Heart right ventricle (tissue), 16 donors: ENCODE measurements around the gene ERI3. TPM values are rescaled to one million over a fixed set of nuclear protein-coding genes. Genes with fewer than 3 reads are reported as not detected.

Source experiments
- ATAC-seq, 8 donors: fragments of 200-7000 bp; cut with Tn5 transposase; one replicate each; pipeline ENCODE4 v1.9.1; 2020; ENCODE audit warnings: mild to moderate bottlenecking in 8 of 8, moderate library complexity in 8 of 8, moderate number of reproducible peaks in 1 of 8
- DNase-seq, 2 donors: peaks; one replicate each; pipeline ENCODE4 v3.0.0-alpha.2; 2020
- H3K27ac ChIP-seq, 10 donors: fragments of 200-600 bp; sonication (generic) in 2 of 10; one replicate each; pipeline versions ENCODE4 v1.5.0 to v1.8.0; 2020 to 2022; ENCODE audit warnings: mild to moderate bottlenecking in 3 of 10
- H3K27me3 ChIP-seq, 7 donors: fragments of 200-600 bp; one replicate each; pipeline ENCODE4 v1.8.0; 2021 to 2022; ENCODE audit warnings: mild to moderate bottlenecking in 2 of 7
- H3K36me3 ChIP-seq, 9 donors: fragments of 200-600 bp; sonication (generic) in 1 of 9; one replicate each; pipeline versions ENCODE4 v1.5.0 to v1.8.0; 2020 to 2022; ENCODE audit warnings: mild to moderate bottlenecking in 2 of 9
- H3K4me1 ChIP-seq, 9 donors: fragments of 200-600 bp; sonication (generic) in 1 of 9; one replicate each; pipeline versions ENCODE4 v1.5.0 to v1.8.0; 2020 to 2022; ENCODE audit warnings: mild to moderate bottlenecking in 4 of 9
- H3K4me3 ChIP-seq, 10 donors: fragments of 200-600 bp; sonication (generic) in 2 of 10; one replicate each; pipeline versions ENCODE4 v1.5.0 to v1.8.0; 2020 to 2022; ENCODE audit warnings: mild to moderate bottlenecking in 7 of 10, moderate library complexity in 2 of 10
- H3K9me3 ChIP-seq, 11 donors: fragments of 200-600 bp in 10 of 11; sonication (generic) in 2 of 11; one replicate each; pipeline versions ENCODE4 v1.5.0 to v1.8.0; 2013 to 2022; ENCODE audit warnings: mild to moderate bottlenecking in 2 of 11, control low read depth in 1 of 11, moderate library complexity in 1 of 11
- WGBS, 2 donors: extraction: QIAGEN DNeasy Blood & Tissue Kit; methylation state at CpG; one replicate each; pipeline ENCODE4 v1.1.7; 2013; ENCODE audit warnings: inconsistent platforms in 1 of 2; 5-methylcytosine and 5-hydroxymethylcytosine counted together
- intact Hi-C, 10 donors: fragments of 100-400 bp; cut with DNase I; formaldehyde crosslinking; loops; one replicate each; pipeline versions ENCODE4 v1.11.1 to v1.14.2; 2022
- polyA plus RNA-seq, 2 donors: library from polyadenylated mRNA; stranded (reverse); fragments of 200-250 nt; gene quantifications; one replicate each; pipeline ENCODE4 v1.2.3, GENCODE V29; 2013
- total RNA-seq, 10 donors: library from RNA; stranded (reverse); fragmentation: NEBNext Ultra II Directional in 3 of 10; extraction: Animal tissue kit (Norgen Biotek cat#: 25700) in 3 of 10; gene quantifications; one replicate each; pipeline versions ENCODE4 v1.2.1 to v1.2.4, GENCODE V29; 2021 to 2023
- TF ChIP-seq, protein P1 (sequence below), 9 donors: fragments of 200-600 bp; sonication (generic) in 2 of 9; IDR thresholded peaks; one replicate each; pipeline versions ENCODE4 v1.5.0 to v1.8.0; 2021 to 2022; ENCODE audit warnings: antibody characterized with exemption in 9 of 9, mild to moderate bottlenecking in 5 of 9, moderate library complexity in 1 of 9
- donor health status: Arrhythmogenic right ventricular cardiomyopathy.
- donor health status: ischemic (EF 13 %, LVEDD 7.1; RV severe dilation, severe dysfunction).
- donor health status: healthy with polysubstance abuse.
- donor health status: DM: no; HTN: yes; CAD: no.
- donor health status: DM: no; HTN: no; CAD: no.
- donor health status: ischemic (EF 25% LVEDD 6.9; RV normal size, moderate dysfunction).
- donor health status: ischemic (EF 25% LVEDD 5.7; RV mildly dilated, moderate dysfunction).
- donor health status: healthy.
- donor health status: DM: yes; HTN: yes; CAD: no.
- donor health status: Ischemic cardiomyopathy.
- donor health status: ischemic (EF 35%, LVEDD 5.7; RV mildly dilated, moderate dysfunction).
- donor health status: nonischemic (EF 11% LVEDD 7.7; RV severe dilation, severe dysfunction).
- donor health status: DM: yes; HTN: yes; CAD: no.
- donor health status: PGD.
- donor health status: ischemic (EF 29% LVEDD 5.4; RV normal size, mild dysfunction).
- donor health status: nonischemic (EF 23%, LVEDD 6.1; RV moderate dilation, normal function).

The ERI3 gene
- total and polyA plus RNA-seq, 12 donors: 28.1 to 68.4 (median 47.9) TPM

DNA sequence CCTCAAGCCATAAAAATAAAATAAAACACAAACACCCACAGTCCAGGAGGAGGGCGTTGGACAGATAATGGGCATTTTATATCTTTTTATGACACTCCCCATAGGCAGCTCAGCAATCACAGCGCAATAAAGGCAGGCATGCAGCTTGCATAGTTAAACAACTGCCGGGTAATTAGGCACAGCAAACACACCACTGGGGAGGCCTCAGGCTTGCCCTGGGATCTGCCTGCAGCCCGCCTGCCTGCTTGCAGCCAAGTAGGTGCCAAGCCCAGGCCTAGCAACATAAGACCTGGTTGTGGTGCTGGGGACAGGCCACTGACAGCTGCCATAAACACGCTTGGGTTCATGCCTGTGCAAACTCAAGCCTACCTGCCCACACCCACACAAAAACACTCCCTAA lies 87.6 kb downstream of the ERI3 start:
- TF ChIP-seq, protein P1, sequence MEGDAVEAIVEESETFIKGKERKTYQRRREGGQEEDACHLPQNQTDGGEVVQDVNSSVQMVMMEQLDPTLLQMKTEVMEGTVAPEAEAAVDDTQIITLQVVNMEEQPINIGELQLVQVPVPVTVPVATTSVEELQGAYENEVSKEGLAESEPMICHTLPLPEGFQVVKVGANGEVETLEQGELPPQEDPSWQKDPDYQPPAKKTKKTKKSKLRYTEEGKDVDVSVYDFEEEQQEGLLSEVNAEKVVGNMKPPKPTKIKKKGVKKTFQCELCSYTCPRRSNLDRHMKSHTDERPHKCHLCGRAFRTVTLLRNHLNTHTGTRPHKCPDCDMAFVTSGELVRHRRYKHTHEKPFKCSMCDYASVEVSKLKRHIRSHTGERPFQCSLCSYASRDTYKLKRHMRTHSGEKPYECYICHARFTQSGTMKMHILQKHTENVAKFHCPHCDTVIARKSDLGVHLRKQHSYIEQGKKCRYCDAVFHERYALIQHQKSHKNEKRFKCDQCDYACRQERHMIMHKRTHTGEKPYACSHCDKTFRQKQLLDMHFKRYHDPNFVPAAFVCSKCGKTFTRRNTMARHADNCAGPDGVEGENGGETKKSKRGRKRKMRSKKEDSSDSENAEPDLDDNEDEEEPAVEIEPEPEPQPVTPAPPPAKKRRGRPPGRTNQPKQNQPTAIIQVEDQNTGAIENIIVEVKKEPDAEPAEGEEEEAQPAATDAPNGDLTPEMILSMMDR (IDR thresholded peaks at IDR 0.05): no peak
- Histone ChIP-seq H3K27me3 (no peaks in the 10 kb centered on the region), H3K27ac (no peak overlapping the region), H3K9me3 (no peaks in the 10 kb centered on the region), H3K4me3 (no peak overlapping the region), H3K4me1 (peaks cover 0 to 38% (median 0%) of the 10 kb centered on the region in 9 donors), H3K36me3 (no peaks in the 10 kb centered on the region)
- DNase-seq: no peak
- intact Hi-C loops: no loop called here
- ATAC-seq: peak in 2 of 8 donors; percentile 15 to 27
- 90 to 97% methylated on average over 5 of the region's 5 CpGs for WGBS, 2 donors

DNA sequence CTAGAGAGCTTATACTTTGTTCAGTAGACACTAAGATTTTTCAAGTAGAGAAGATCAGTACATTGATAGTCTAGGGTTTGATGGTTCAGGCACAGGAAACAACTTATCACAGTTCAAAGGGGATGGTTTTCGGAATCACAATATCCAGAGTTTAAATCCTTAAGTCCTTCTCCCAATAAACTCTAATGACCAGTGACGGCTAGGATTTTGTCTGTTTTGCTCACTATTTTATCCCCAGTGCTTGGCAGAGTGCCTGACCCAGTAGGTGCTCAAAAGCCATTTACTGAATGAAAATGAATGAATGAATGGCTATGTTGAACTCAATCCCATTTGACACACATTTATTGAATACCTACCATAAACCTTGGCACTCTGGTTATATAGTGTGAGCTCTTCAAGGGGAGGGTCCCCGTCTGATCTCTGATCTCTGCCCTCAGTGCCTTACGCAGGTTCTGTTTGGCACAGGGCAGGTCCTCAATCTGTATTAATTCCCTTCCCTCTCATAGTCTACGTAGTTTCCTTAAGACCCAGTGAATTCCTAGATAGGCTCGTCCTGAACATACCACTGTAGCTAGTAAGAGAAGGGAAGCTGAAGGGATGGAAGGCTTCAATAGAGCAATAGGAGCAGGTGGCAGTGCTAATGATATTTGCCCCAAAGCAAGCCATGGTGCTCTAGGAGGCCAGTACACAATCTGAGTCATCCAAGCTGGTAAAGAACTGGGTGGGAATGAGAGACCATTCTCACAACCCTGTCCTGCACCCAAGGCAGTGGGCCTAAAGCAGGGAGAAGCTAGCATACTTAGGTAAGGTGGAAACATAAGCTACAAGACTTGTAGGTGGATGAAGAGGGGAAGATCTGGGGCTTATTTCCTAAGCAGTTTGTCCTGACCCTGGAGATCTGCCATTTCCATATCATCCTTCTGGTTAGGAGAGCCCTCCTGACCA lies 88.4 kb downstream of the ERI3 start:
- no peak overlapping the region for H3K27ac ChIP-seq
- TF ChIP-seq, protein P1 (IDR thresholded peaks at IDR 0.05): no peak
- peaks cover 0 to 45% (median 0%) of the 10 kb centered on the region in 9 donors for H3K4me1 ChIP-seq
- H3K4me3 ChIP-seq: no peak overlapping the region
- 97 to 99% methylated on average over 6 of the region's 6 CpGs for WGBS, 2 donors
- no peaks in the 10 kb centered on the region for H3K9me3 ChIP-seq
- intact Hi-C loops: no loop called here
- no peak for ATAC-seq
- DNase-seq: no peak
- no peaks in the 10 kb centered on the region for H3K36me3 ChIP-seq
- H3K27me3 ChIP-seq: no peaks in the 10 kb centered on the region

DNA sequence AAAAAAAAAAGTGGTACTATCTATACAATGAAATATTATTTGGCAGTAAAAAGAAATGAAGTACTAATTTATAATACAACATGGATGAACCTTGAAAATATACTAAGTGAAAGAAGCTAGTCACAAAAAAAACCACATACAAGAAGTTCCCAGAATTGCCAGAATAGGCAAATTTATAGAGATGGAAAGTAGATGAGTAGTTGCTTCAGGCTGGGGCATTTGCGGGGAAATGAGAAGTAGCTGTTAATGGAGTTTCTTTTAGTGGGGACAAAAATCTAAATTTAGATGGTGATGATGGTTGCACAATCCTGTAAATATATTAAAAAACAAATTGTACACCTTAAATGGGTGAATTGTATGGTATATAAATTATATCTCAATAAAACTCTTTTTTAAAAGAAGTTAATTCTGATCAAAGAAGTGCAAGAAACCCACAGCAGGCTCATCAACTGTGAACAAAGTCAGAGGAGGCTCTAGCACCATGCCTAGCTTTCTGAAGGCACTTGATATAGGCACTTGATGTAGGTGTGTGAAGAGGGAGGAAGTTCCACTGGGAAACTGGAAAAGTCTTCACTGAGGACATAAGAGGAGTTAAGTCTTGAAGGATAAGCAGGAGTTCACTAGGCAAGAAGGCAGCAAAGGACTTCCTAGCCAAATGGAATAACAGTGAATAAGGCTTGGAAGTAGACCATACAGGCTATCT lies 89.2 kb downstream of the ERI3 start:
- intact Hi-C loops: no loop called here
- DNase-seq (no peak), ATAC-seq (no peak)
- Histone ChIP-seq H3K27me3 (no peaks in the 10 kb centered on the region), H3K9me3 (no peaks in the 10 kb centered on the region), H3K4me3 (no peak overlapping the region), H3K36me3 (peaks cover 0 to 4% (median 0%) of the 10 kb centered on the region in 9 donors), H3K4me1 (peaks cover 0 to 49% (median 0%) of the 10 kb centered on the region in 9 donors), H3K27ac (no peak overlapping the region)
- TF ChIP-seq, protein P1 (IDR thresholded peaks at IDR 0.05): no peak
- 94 to 98% methylated on average over 1 of the region's 1 CpG for WGBS, 2 donors

DNA sequence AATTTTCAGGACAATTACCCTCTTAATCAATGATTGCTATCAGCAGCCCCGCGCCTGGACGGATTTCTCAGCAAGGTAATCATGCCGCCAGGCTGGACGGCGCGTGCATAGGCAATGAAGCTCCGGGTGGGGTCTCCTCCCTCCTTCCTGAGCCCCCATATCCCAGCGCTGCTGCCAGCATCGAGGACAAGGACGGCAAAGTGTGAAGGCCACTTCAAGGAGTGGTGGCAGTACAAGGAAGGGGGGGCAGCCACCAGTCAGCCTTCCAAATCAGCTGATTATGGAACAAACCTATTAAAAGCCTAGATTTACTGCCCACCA lies 90.6 kb downstream of the ERI3 start:
- H3K36me3 ChIP-seq: peaks cover 0 to 4% (median 0%) of the 10 kb centered on the region in 9 donors
- no peak for DNase-seq
- H3K27me3 ChIP-seq: no peaks in the 10 kb centered on the region
- H3K4me3 ChIP-seq: no peak overlapping the region
- no peak for ATAC-seq
- TF ChIP-seq, protein P1 (IDR thresholded peaks at IDR 0.05): no peak
- no peaks in the 10 kb centered on the region for H3K9me3 ChIP-seq
- intact Hi-C loops: no loop called here
- peaks cover 0 to 49% (median 0%) of the 10 kb centered on the region in 9 donors for H3K4me1 ChIP-seq
- WGBS, 2 donors: 95% methylated on average over 11 of the region's 11 CpGs
- H3K27ac ChIP-seq: no peak overlapping the region
